Neural crest cell (in vitro differentiated cells): ENCODE results near the gene ARHGAP18. TPM values are rescaled to one million over a fixed set of nuclear protein-coding genes. Genes with fewer than 3 reads are reported as not detected.

Experiments
- DNase-seq: peaks from one replicate; pipeline ENCODE4 v3.0.0; 2021; ENCODE audit warnings: low read depth, mixed read lengths, low spot score
- H3K27ac Mint-ChIP-seq: one replicate; pipeline ENCODE4 v1.8.0; 2021; ENCODE audit warnings: mild to moderate bottlenecking, mixed read lengths; ENCODE audit not compliant: unreplicated experiment
- H3K27me3 Mint-ChIP-seq: 2 replicates; pipeline ENCODE4 v1.8.0; 2021; ENCODE audit warnings: low read depth, mild to moderate bottlenecking, mixed read lengths
- H3K36me3 Mint-ChIP-seq: 2 replicates; pipeline ENCODE4 v1.8.0; 2021; ENCODE audit warnings: low read depth, mild to moderate bottlenecking, mixed read lengths
- H3K4me1 Mint-ChIP-seq: 2 replicates; pipeline ENCODE4 v1.8.0; 2021; ENCODE audit warnings: mixed read lengths
- H3K4me3 Mint-ChIP-seq: one replicate; pipeline ENCODE4 v1.8.0; 2021; ENCODE audit warnings: mild to moderate bottlenecking, mixed read lengths
- H3K9me3 Mint-ChIP-seq: 2 replicates; pipeline ENCODE4 v1.8.0; 2021; ENCODE audit warnings: mixed read lengths
- total RNA-seq: library from RNA; stranded (reverse); gene quantifications from 2 replicates; pipeline ENCODE4 v1.2.1, GENCODE V29; 2021
- TF ChIP-seq, protein P1 (sequence below): fragments of 200-600 bp; sonication (generic); conservative IDR thresholded peaks from 2 replicates; pipeline ENCODE4 v1.5.0; 2021; ENCODE audit warnings: antibody characterized with exemption, mild to moderate bottlenecking

ARHGAP18 gene
- total RNA-seq, 1 donor from 2014 or later, result 3.4 TPM

GRCh38 chr6:129623008-129623732, 86.8 kb downstream of the ARHGAP18 start:
- TF ChIP-seq, protein P1, sequence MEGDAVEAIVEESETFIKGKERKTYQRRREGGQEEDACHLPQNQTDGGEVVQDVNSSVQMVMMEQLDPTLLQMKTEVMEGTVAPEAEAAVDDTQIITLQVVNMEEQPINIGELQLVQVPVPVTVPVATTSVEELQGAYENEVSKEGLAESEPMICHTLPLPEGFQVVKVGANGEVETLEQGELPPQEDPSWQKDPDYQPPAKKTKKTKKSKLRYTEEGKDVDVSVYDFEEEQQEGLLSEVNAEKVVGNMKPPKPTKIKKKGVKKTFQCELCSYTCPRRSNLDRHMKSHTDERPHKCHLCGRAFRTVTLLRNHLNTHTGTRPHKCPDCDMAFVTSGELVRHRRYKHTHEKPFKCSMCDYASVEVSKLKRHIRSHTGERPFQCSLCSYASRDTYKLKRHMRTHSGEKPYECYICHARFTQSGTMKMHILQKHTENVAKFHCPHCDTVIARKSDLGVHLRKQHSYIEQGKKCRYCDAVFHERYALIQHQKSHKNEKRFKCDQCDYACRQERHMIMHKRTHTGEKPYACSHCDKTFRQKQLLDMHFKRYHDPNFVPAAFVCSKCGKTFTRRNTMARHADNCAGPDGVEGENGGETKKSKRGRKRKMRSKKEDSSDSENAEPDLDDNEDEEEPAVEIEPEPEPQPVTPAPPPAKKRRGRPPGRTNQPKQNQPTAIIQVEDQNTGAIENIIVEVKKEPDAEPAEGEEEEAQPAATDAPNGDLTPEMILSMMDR, result no peak
- Mint-ChIP-seq H3K36me3 (no peaks in the 10 kb centered on the region), H3K4me1 (no peaks in the 10 kb centered on the region), H3K4me3 (no peak overlapping the region), H3K9me3 (no peaks in the 10 kb centered on the region), H3K27ac (no peak overlapping the region), H3K27me3 (no peaks in the 10 kb centered on the region)
- no peak for DNase-seq

GRCh38 chr6:129621252-129621651, 88.7 kb downstream of the ARHGAP18 start:
- no peak for DNase-seq
- TF ChIP-seq, protein P1, result peak; percentile 42
- Mint-ChIP-seq H3K9me3 (no peaks in the 10 kb centered on the region), H3K27me3 (no peaks in the 10 kb centered on the region), H3K4me3 (no peak overlapping the region), H3K27ac (no peak overlapping the region), H3K36me3 (no peaks in the 10 kb centered on the region), H3K4me1 (no peaks in the 10 kb centered on the region)

DNA sequence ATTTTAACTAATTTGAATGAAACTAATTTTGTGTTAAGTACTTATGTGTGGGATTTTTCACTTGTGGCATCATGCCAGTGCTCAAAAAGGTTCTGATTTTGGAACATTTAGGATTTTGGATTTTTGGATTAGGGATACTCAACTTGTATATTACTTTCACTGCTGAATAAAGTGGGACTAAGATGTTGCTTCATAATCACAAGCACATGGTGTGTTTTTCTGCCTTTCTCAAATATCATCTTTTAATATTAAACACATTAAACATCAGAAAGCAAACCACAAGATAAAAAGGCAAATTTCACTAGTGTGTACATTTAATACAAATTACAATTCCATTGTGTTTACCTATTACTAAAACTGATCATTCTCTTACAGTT, 89.8 kb downstream of the ARHGAP18 start:
- Mint-ChIP-seq H3K27me3 (no peaks in the 10 kb centered on the region), H3K36me3 (no peaks in the 10 kb centered on the region), H3K4me1 (no peaks in the 10 kb centered on the region), H3K27ac (no peak overlapping the region), H3K9me3 (no peaks in the 10 kb centered on the region), H3K4me3 (no peak overlapping the region)
- TF ChIP-seq, protein P1, result no peak
- DNase-seq, result no peak

DNA sequence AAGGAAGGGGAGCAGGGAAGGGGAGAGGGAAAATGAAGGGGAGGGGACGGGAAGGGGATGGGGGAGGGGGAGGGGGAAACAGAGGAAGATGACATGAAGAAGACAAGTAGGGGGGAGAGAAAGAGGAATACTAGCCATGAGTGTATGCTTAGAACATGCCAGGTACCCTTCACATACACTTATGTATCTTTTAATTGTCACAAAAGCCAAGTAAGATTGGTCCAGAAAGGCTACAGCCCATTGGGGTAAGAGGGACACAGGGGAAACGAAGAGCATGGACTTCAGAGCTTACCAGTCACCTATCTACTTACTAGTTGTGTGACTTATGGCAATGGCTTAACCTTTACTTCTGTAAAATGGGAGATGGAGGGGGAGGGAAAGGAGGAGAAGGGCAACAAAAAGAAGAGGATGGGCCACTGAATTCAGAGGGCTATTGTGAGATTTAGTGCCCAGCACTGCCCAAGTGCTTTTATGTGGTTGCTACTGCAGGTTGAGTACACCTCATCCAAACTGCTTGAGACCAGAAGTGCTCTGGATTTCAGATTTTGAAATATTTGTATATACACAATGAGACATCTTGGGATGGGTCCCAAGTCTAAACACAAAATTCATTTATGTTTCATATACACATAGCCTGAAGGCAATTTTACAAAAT, 90.3 kb downstream of the ARHGAP18 start:
- Mint-ChIP-seq H3K27me3 (no peaks in the 10 kb centered on the region), H3K9me3 (no peaks in the 10 kb centered on the region), H3K4me3 (no peak overlapping the region), H3K36me3 (no peaks in the 10 kb centered on the region), H3K4me1 (no peaks in the 10 kb centered on the region), H3K27ac (no peak overlapping the region)
- DNase-seq, result no peak
- TF ChIP-seq, protein P1, result no peak

- Mint-ChIP-seq H3K27me3 (no peaks in the 10 kb centered on the region), H3K4me1 (no peaks in the 10 kb centered on the region), H3K4me3 (no peak overlapping the region), H3K36me3 (no peaks in the 10 kb centered on the region), H3K9me3 (no peaks in the 10 kb centered on the region), H3K27ac (no peak overlapping the region)
- TF ChIP-seq, protein P1, result no peak
- no peak for DNase-seq
Observed at GRCh38 chr6:129617986-129618385, 92.0 kb downstream of the ARHGAP18 start.
